ENCODE results near the gene ADPRH.

GRCh38 chr3:119541547-119541946, 37.7 kb upstream of the ADPRH start:
- TF ChIP-seq CTCF (IDR thresholded peaks at IDR 0.05) (no peak), POLR2A (IDR thresholded peaks at IDR 0.05) (no peak)
